ENCODE results near the gene KIAA0232. TPM values are rescaled to one million over a fixed set of nuclear protein-coding genes. Genes with fewer than 3 reads are reported as not detected.
A peak's percentile ranks its signal among the peaks of the same experiment; 100 is the strongest.
"Not testable (repeated sequence)": the region's sequence is repeated elsewhere in the genome, so short reads cannot be mapped to it uniquely, and the experiment has no call there.

KIAA0232 gene
- total RNA-seq, 1 donor from 2014 or later, result 20.9 TPM

DNA sequence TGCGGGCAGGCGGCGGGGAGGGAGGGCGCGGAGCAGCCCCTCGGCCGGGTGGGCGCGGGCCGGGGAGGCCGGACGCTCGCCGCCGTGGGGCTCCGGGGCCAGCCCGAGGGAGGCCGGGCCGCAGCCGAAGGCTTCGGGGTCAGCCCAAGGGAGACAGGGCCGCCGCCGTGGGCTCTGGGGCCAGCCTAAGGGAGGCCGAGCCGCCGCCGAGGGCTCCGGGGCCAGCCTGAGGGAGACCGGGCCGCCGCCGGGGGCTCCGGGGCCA is 251 bp downstream of the KIAA0232 start:
- TF ChIP-seq, protein P1, sequence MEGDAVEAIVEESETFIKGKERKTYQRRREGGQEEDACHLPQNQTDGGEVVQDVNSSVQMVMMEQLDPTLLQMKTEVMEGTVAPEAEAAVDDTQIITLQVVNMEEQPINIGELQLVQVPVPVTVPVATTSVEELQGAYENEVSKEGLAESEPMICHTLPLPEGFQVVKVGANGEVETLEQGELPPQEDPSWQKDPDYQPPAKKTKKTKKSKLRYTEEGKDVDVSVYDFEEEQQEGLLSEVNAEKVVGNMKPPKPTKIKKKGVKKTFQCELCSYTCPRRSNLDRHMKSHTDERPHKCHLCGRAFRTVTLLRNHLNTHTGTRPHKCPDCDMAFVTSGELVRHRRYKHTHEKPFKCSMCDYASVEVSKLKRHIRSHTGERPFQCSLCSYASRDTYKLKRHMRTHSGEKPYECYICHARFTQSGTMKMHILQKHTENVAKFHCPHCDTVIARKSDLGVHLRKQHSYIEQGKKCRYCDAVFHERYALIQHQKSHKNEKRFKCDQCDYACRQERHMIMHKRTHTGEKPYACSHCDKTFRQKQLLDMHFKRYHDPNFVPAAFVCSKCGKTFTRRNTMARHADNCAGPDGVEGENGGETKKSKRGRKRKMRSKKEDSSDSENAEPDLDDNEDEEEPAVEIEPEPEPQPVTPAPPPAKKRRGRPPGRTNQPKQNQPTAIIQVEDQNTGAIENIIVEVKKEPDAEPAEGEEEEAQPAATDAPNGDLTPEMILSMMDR (conservative IDR thresholded peaks at IDR 0.05; ENCODE audit: low read depth, low read length), result no peak
- no peak for DNase-seq (ENCODE audit: low read depth)
- H3K4me3 ChIP-seq (ENCODE audit: low read depth, low read length), result peak overlapping the region; percentile 85

DNA sequence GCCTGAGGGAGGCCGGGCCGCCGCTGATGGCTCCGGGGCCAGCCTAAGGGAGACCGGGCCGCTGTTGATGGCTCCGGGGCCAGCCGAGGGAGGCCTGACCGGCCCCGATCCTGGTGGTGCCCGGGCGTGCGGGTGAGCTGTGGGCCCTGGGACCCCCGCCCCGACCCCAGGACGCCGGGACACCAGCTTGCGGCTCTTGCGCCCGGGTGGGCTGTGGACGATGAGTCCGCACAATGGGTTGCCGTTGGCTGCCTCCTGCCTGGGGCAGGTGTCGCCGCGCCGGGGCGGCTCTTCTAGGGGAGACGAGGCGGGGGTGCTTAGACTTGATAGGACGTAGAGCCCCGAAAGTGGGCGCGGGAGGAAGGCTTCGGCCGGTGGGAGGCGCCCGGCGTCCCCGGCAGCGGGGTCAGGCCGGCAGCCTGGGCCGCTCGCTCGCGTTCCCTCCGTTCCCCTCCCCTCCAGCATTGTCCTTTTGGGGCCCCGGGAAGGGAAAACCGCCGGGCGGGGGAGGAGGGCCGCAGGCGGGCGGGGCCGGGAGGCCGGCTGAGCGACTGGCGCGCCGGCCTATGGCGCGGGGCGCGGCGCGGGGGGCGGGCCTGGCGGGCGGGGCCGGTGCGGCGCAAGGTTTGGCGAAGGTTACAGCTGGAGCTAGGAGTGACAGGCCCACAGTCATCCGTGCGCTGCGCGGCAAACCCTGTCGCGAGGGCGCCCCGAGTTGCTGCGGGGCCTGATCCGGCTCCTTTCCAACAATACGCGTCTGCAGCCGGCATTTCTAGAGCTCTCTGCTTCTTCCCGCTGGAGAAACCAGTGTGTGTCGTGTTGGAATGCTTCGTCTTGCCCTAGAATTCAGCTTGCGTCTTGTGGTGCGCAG is 819 bp downstream of the KIAA0232 start:
- H3K4me3 ChIP-seq (ENCODE audit: low read depth, low read length), result peak overlapping the region; percentile 85
- TF ChIP-seq, protein P1 (conservative IDR thresholded peaks at IDR 0.05; ENCODE audit: low read depth, low read length), result no peak
- no peak for DNase-seq (ENCODE audit: low read depth)

GRCh38 chr4:6785572-6785925 is 3.0 kb downstream of the KIAA0232 start:
- no peak for DNase-seq (ENCODE audit: low read depth)
- TF ChIP-seq, protein P1 (conservative IDR thresholded peaks at IDR 0.05; ENCODE audit: low read depth, low read length), result no peak
- H3K4me3 ChIP-seq (ENCODE audit: low read depth, low read length), result no peak overlapping the region

GRCh38 chr4:6788123-6788522 is 5.6 kb downstream of the KIAA0232 start:
- no peak for DNase-seq (ENCODE audit: low read depth)
- TF ChIP-seq, protein P1 (conservative IDR thresholded peaks at IDR 0.05; ENCODE audit: low read depth, low read length), result no peak
- H3K4me3 ChIP-seq (ENCODE audit: low read depth, low read length), result no peak overlapping the region

- not testable (repeated sequence) for H3K4me3 ChIP-seq (ENCODE audit: low read depth, low read length); DNase-seq (ENCODE audit: low read depth)
Observed at GRCh38 chr4:6791245-6791644, 8.7 kb downstream of the KIAA0232 start.

- DNase-seq (ENCODE audit: low read depth); H3K4me3 ChIP-seq (ENCODE audit: low read depth, low read length): not testable (repeated sequence)
Observed at GRCh38 chr4:6791796-6792195, 9.3 kb downstream of the KIAA0232 start.

- DNase-seq (ENCODE audit: low read depth), result no peak
- H3K4me3 ChIP-seq (ENCODE audit: low read depth, low read length), result no peak overlapping the region
- TF ChIP-seq, protein P1 (conservative IDR thresholded peaks at IDR 0.05; ENCODE audit: low read depth, low read length), result no peak
Observed at GRCh38 chr4:6794189-6794588, 11.7 kb downstream of the KIAA0232 start.

- TF ChIP-seq, protein P1 (conservative IDR thresholded peaks at IDR 0.05; ENCODE audit: low read depth, low read length), result no peak
- H3K4me3 ChIP-seq (ENCODE audit: low read depth, low read length), result no peak overlapping the region
- DNase-seq (ENCODE audit: low read depth), result no peak
Observed at GRCh38 chr4:6795821-6796220, 13.3 kb downstream of the KIAA0232 start.

- H3K4me3 ChIP-seq (ENCODE audit: low read depth, low read length); DNase-seq (ENCODE audit: low read depth): not testable (repeated sequence)
Observed at GRCh38 chr4:6797368-6797767, 14.8 kb downstream of the KIAA0232 start.
